Stimulated activated CD8-positive, alpha-beta memory T cell treated with anti-CD3 and anti-CD28 coated beads, Interleukin-15, amount 100 ng/mL, for 24 hours (primary cell): ENCODE results near the gene CXCR5.
A peak's percentile ranks its signal among the peaks of the same experiment; 100 is the strongest.

Source experiments
- DNase-seq: peaks from one replicate; pipeline ENCODE4 v3.0.0-alpha.2; 2020; ENCODE audit warnings: low read depth

CXCR5 gene

GRCh38 chr11:118899296-118899688 is 15.6 kb downstream of the CXCR5 start:
- DNase-seq, result no peak

- DNase-seq, result no peak
Measured at GRCh38 chr11:118899706-118900360, 16.1 kb downstream of the CXCR5 start.

GRCh38 chr11:118900535-118901384 is 17.1 kb downstream of the CXCR5 start:
- DNase-seq, result no peak

GRCh38 chr11:118901494-118902335 is 18.0 kb downstream of the CXCR5 start:
- DNase-seq, result no peak

- no peak for DNase-seq
Measured at GRCh38 chr11:118902336-118903203, 18.9 kb downstream of the CXCR5 start.

- no peak for DNase-seq
Measured at GRCh38 chr11:118903204-118904015, 19.7 kb downstream of the CXCR5 start.

GRCh38 chr11:118907051-118908042 is 23.7 kb downstream of the CXCR5 start:
- peak; percentile 74 for DNase-seq

- DNase-seq, result no peak
Measured at GRCh38 chr11:118908264-118908663, 24.6 kb downstream of the CXCR5 start.

- no peak for DNase-seq
Measured at GRCh38 chr11:118908901-118909618, 25.4 kb downstream of the CXCR5 start.

GRCh38 chr11:118909619-118910308 is 26.1 kb downstream of the CXCR5 start:
- DNase-seq, result no peak

- DNase-seq, result no peak
Measured at GRCh38 chr11:118910309-118911112, 26.8 kb downstream of the CXCR5 start.

- DNase-seq, result no peak
Measured at GRCh38 chr11:118911113-118911879, 27.6 kb downstream of the CXCR5 start.

GRCh38 chr11:118911880-118912741 is 28.4 kb downstream of the CXCR5 start:
- no peak for DNase-seq

- DNase-seq, result no peak
Measured at GRCh38 chr11:118912742-118913410, 29.2 kb downstream of the CXCR5 start.
